Fibroblast of the conjunctiva (primary cell): ENCODE results near the gene SLC8A3.

ENCODE experiments used
- DNase-seq: peaks from one replicate; pipeline ENCODE4 v3.0.0-alpha.2; 2010; ENCODE audit warnings: low read depth

The SLC8A3 gene

GRCh38 chr14:70022771-70023445 is 165.8 kb downstream of the SLC8A3 start:
- no peak for DNase-seq

- no peak for DNase-seq
Measured at GRCh38 chr14:70021548-70022220, 167.1 kb downstream of the SLC8A3 start.

GRCh38 chr14:70020352-70021170 is 168.2 kb downstream of the SLC8A3 start:
- DNase-seq, result no peak

GRCh38 chr14:70019695-70020094 is 169.1 kb downstream of the SLC8A3 start:
- DNase-seq, result no peak

GRCh38 chr14:70018713-70019211 is 170.0 kb downstream of the SLC8A3 start:
- no peak for DNase-seq

- DNase-seq, result no peak
Measured at GRCh38 chr14:70018230-70018629, 170.5 kb downstream of the SLC8A3 start.

GRCh38 chr14:70014406-70015095 is 174.2 kb downstream of the SLC8A3 start:
- DNase-seq, result no peak

GRCh38 chr14:70013271-70013873 is 175.4 kb downstream of the SLC8A3 start:
- no peak for DNase-seq

GRCh38 chr14:70011708-70012107 is 177.0 kb downstream of the SLC8A3 start:
- DNase-seq, result no peak

- no peak for DNase-seq
Measured at GRCh38 chr14:70011098-70011497, 177.7 kb downstream of the SLC8A3 start.

- no peak for DNase-seq
Measured at GRCh38 chr14:70009961-70010360, 178.8 kb downstream of the SLC8A3 start.

- no peak for DNase-seq
Measured at GRCh38 chr14:70008284-70009262, 180.2 kb downstream of the SLC8A3 start.

- DNase-seq, result no peak
Measured at GRCh38 chr14:70006699-70007098, 182.1 kb downstream of the SLC8A3 start.

- no peak for DNase-seq
Measured at GRCh38 chr14:70005281-70005805, 183.4 kb downstream of the SLC8A3 start.

- DNase-seq, result no peak
Measured at GRCh38 chr14:70004791-70005190, 184.0 kb downstream of the SLC8A3 start.

- DNase-seq, result no peak
Measured at GRCh38 chr14:70002589-70003346, 186.0 kb downstream of the SLC8A3 start.

- DNase-seq, result no peak
Measured at GRCh38 chr14:70000601-70001000, 188.2 kb downstream of the SLC8A3 start.

- peak; percentile 45 for DNase-seq
Measured at GRCh38 chr14:69999261-69999674, 189.5 kb downstream of the SLC8A3 start.

GRCh38 chr14:69997849-69998248 is 190.9 kb downstream of the SLC8A3 start:
- DNase-seq, result peak; percentile 53
